Fibroblast of the conjunctiva (primary cell): ENCODE data around the gene POLR2L.

Experiments
- DNase-seq: peaks from one replicate; pipeline ENCODE4 v3.0.0-alpha.2; 2010; ENCODE audit warnings: low read depth

The POLR2L gene

DNA sequence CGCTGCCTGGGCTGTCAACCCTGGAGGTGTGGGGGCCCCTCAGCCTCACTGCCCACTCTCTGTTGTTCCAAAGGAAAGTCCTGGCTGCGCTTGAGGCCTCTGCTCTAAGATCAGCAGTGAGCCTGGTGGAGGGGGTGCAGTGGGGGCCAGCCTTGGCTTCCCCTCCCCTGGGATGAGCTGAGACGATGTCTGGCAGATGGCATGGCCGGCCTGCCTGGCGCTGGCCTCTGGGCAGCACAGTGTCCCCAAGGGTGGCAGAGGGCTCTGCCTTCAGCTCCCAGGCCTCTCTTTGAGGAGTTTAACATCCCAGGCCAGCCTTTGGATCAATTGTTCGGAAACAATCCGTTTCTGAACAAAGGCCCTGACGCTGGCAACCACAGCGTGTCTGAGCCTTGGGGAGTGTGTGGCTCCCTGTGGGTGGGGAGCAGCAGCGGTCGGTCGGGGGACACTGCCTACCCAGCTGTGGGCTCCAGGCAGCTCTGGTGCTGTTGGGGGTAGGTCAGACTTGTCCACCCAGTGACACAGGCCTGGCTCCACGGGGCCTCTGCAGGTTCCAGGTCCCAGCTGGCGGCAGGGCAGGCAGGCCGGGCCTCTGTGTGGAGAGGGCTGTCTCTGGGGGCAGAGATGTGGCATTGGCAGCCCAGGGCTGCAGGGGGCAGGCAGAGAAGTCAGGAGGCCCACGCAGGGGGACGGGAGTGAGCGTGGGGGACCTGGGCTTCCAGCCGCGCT lies 12.4 kb upstream of the POLR2L start:
- DNase-seq: no peak

DNA sequence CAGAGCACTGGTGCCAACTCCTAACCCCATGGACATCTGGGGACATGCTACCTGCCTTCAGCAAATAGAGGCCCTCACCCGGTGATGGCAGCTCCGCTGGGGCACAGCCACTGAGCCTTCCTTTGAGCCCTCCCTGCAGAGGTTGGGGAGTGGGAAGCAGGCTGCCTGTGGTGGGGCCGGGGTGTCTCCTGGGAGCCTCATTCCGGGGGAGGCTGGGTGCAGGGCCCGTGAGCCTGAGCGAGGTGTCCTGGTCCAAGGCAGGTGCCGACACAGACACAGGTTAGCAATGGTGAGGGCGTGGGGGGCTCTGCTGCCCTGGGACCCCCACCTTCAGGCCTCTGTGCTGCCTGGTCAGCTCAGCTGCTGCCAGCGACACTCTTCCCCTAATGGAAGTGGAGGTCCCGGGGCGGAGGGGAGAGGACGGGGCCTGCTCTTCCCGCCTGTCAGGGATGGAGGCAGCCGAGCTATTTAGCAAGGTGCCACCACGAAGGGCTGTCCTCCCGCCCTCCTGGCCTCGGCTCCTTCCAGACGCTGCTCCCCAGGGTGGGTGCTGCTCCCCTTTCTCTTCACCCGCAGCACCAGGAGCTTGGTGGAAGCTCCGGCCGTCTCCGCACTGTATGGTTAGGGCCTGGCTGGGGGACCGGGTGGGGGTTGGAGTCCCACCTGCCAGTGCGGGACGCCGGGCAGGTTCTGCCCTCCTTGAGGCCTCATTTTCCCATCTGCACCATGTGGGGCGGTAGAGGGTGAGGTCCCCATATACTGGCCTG lies 11.5 kb upstream of the POLR2L start:
- no peak for DNase-seq

DNA sequence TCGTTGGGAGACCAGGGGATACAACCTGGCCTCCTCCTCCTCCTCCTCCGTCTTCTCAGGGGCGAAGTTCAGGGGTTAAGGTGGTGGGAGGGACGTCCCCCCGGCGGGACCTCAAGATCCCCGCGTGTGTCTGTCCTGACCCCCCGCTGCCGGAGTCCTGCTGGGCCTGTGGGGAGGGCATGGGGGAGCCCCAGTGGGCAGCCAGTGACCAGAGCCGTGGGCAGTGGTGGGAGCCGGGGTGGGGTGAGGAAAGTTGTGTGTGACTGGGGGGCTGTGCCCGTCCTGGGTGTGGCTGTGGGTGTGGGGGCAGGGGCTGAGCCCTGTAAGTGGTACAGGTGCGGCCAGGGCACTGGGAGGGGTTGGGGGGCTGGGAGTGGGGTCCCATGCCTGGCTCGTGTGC lies 10.4 kb upstream of the POLR2L start:
- DNase-seq: no peak

DNA sequence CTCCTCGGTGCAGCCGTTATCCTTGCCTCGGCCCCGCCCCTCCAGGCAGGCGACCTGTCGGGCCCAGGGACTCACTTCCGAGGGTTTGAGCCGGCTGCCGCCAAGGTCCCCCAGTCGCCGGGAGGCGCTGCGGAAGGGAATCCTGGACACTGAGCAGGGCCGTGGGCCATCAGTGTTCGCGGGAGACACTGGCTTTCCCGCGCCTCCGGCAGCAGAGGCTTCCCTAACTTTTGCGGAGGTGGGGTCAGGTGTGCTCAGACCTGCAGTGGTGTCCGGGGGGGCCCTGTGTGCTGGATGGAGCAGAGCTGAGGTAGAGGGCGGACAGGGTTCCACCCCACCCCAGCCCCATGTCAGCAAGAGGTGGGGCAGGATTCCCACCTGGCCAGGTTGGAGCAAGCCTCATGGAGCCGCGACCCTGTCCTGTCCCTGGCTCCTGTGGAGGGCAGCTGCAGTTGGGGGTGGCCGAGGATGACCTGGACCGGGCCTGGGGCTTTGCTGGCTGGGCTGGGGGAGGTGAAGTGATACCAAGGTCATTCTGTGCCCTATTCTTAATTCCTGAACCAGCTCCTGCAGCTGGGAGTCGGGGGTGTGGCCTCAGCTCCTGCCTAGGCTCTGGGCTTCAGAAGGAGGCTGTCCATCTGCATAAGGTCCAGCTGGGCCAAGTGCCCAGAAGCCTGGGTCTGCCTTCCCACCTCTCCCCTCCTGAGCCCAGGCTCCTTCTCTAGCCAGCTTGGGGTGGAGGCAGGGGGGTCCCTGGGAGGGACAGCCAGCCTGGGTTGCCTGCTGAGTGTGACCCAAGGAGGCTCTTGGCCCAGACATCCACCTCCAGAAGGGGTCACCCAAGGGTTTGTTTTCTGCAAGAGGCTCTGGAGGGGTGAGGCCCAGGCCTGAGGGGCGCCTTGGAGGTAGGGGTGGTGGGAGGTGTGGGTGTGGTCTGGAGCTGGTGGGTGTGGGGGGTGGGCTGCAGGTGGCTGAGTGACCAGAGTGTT lies 8.7 kb upstream of the POLR2L start:
- DNase-seq: no peak

DNA sequence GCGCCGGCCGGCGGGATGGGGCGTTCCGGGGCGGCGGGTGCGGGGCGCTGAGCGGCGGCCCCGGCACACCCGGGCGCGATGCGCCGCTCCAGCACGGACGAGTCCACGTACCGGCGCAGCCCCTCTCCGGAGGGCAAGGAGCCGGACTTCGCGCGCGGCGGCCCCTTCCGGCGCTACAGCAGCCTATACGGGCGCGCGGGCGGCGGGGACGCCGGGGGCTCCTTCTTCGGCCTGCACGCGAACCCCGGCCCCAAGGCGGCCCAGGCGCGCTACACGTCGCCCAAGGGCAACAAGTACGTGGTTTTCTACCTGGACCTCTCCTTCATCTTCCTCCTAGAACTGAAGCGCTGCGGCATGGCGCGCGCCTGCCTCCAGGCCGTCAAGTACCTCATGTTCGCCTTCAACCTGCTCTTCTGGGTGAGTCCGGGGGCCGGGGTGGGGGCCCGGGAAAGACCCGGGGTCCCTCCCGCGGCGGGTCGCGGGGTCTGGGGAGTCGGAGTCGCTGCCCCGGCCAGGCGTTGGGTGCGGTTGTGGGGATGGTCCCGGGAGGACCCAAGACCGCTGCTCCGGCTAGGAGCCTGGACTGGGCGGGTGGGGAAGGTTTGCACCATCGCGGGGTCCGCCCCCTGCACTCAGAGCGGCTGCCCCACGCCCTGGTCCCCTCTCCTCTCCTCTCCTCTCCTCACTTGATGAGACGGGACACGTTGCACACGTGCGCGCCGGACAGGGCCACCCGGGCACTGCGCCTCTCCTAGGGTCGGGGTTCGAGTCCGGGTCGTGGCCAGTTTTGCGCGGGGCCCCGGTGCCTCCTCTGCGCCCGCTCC lies 7.8 kb upstream of the POLR2L start:
- DNase-seq: no peak

DNA sequence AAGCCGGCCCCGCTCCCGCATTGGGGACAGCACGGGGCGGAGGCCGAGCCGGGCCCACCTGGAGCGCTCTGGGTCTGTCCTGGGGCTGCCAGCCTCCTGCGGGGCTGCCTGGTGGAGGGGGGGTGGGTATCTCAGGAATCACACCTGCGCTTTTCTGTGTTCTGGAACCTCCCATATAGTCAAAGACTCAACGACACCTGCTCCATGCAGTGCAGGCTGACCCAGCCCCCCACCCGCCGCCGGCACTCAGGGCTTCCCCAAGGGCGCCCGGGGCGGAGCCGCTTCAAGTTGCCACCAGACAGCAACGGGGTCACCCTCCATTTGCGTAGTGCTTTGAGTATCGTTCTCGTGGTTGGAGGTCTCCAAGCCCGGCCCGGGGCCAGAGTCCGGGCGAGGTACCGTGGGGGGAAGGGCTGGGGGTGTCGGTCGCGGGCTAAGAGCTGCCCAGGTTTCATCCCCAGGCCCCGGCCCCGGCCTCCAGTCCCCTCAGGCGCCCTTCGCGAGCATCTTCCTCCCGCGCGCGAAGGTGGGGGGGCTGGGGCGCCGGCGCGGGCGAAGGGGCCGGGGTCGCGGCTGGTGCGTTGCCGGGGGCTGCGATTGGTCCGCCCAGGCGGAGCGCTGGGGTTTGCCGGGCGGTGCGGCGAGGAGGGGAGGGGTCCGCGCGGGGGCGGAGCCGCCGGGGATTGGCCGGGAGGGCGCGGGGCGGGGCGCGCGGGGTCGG lies 6.9 kb upstream of the POLR2L start:
- no peak for DNase-seq

DNA sequence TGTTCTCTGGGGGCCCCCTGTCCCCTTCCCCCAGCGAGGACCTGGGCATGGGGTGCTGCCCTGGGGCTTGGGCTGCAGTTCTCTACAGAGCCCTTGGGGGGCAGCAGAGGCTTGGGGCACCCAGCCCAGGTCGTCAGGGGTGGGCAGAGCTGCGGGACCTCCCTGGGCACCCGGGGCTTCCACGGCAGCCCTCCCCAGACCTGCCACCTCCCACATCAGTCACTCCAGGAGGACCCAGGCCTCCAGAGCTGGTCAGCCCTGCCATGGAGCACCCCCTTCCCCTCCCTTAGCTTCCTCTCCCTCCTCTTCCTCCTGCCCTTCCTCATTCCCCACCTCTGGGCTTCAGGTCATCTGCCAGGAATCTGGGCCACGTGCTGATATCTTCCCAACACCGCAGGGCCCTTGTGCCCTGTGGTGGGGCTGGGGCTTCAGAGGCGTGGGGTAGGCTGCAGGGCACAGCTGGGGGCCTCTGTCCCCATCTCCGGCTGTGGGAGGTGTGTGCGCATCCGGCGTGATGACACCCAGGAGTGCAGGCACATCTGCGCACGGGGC lies 6.1 kb upstream of the POLR2L start:
- no peak for DNase-seq

DNA sequence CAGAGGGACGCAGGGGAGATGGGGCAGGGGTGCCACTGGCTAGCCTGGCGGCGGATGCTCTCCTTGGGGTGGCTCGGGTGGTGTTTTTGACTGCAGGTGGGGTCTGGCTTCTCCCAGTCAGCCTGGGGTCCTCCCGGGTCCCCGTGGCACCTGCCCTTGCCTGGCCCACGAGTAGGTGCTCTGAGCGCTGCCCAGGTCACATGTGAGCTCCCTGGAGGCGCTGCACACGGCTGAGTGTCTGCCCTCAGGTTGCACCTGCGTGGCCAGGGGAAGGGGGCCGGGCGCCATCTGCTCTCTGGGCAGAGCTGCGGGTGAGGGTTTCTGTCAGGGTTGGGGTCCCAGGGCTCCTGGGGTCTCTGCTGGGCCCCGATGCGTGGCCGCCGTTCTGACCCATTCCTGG lies 5.5 kb upstream of the POLR2L start:
- no peak for DNase-seq

DNA sequence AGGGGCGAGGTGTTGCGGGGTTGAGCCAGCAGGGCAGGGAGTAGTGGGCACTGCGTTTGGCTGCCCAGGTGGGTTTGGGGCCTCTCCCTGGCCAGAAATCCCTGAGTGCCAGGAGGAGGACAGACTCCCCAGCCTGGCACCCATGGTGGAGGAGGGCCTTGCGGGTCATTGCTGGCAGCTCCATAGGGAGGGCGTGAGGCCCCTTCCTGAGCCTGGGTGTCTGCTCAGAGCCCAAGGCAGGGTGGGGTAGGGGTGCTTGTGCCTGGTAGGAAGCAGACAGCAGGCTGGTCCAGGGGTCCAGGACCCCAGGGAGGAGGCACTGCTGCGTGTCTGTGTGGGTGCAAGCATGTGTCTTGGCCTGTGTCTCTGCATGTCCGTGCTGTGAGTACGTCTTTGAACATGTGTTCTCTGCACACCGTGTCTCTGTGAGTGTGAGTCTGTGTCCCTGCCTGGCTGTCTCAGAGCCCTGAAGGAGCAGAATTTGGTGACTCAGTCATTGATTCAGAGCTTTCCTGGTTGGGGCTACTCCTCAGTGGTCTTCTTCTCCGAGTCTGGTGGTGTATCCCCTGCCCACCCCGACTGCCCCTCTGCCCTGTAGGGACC lies 4.3 kb upstream of the POLR2L start:
- DNase-seq: no peak

DNA sequence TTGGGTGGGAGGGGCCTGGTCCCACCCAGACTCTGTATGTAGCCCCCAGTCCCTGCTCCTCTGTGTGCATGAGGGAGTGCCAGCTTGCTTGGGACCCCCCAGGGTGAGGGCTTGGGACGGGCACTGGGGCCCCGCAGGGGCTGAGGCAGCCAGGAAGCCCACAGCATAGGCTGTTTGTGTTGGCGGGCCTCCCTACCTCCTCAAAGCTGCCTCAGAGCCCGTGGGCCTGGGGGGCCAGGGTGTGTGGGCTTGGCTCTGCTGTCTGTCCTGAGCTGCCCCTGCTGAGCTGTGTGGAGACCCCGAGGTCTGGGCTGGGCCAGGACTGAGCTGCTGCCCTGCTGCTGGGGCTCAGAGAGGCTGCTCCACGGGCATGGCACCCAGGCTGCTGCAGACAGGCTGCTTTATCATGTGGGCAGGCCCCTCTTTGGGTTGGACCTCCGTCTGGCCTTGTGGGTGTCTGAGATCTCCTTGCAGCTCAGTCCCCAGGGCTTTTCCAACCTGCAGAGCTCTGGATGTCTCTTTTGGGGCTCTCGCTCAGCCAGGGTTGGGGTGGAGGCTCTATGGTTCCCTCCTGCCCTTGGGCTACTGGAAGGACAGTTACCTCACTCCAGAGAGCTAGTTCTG lies 3.7 kb upstream of the POLR2L start:
- peak; percentile 56 for DNase-seq

DNA sequence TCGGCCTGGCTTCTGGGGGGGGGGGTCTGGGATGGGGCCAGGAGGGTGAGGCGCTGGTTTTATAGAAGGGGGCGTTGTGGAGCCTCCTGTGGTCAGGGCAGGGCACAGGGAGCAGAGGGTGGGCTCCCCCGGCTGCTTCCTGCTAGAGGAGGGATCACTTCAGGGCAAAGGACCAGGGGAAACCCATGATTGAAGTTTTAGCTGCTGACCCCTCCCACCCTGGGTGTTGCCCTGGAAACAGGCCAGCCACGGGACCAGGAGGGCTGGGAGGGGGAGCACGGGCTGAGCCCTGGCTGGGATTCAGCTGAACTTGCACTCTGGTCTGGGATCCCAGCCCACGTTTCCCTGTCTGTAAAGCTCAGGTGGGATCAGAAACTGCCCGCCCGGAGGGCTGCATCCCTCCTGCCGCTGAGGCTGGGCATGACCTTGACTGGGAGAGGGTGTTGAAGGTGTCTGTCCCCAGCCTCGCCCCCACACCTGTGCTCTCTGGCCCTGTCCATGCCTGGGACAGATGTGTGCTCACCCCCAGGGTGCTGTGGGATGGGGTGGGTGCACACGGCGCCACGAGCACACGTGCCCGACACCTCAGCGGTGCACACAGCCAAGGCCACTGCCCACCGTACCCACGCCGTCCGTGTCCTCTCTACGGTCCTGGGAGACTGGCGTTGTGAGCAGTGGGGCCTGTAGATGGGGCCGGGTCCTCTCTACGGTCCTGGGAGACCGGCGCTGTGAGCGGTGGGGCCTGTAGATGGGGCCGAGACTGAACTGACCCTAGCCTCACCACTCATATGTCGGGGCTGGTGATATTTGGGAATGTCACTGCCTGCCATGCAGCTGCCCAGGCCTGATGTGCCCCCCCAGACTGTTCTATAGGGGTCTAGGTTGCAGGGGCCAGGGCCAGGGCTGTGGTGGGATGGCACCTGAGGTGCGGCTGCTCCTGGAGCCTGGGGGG lies 2.6 kb upstream of the POLR2L start:
- DNase-seq: peak; percentile 98

DNA sequence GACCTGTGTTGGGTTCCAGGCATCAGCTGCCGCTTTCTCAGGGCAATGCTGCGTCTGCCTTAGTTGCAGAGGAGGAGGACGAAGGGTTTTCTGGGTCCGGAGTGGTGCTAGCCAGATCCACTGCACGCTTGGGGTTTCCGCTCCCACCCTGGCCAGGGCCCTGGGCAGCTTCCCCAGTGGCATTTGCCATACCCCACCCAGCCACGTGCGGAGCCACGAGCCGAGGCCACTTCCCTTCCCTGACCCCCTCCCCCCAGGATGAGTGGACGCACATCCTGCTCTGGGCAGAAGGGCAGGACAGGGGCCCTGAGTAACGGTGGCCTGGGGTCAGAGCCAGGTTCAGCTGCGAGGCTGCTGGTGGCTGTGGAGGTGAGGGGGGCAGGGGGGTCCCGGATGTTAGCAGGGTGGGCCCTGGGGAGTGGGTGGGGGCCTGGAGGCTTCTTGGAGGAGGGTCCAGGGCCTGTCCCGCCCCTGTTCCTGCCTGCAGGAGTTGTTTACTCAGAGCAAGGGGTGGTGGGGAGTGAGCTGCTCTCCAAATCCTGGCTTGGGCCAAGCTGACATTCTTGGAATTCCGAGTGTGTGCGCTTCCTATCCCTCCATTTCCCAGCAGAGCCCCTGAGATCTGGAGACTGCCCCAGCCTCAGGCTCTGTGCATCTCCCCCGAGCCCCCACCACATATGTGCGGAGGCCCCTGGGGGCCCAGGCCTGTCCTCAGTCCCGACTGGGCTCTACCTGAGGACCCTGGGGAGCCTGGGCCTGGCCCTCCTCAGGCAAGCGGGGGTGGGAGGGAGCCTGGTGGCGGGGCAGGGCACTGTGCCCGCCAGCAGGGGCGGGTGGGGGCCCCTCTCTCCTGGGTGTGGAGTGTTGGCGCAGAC lies 1.7 kb upstream of the POLR2L start:
- peak; percentile 97 for DNase-seq

DNA sequence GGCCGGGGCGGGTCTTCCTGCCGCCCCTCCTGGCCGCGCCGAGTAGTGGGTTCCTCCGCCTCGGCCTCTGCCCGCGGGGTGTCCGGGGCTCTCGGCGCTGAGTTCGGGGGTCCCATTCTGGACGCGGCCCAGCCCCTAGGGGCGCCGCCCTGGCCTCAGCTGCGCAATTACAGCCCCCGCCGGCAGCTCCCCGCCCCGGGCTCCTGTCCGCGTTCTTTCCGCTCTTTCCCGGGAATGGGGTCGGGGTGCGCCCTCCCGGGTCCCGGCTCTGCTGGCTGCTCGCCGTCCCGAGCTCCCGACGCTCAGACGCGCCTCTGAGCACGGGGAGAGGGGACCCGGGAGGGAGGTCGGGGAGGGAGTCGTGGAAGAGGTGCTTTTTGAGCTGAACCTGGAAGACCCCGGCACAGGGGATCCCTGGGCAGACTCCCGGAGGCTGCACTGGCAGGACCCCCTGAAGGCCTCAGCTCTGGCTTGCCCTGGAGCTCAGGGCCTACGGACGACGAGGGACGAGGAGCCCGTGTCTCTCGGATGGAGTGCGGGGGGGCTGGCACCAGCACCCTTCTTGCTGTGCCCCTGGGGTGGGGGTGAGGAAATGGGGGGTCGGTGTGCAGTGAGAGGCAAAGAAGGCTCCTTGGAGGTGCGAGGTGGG lies 881 bp upstream of the POLR2L start:
- no peak for DNase-seq

DNA sequence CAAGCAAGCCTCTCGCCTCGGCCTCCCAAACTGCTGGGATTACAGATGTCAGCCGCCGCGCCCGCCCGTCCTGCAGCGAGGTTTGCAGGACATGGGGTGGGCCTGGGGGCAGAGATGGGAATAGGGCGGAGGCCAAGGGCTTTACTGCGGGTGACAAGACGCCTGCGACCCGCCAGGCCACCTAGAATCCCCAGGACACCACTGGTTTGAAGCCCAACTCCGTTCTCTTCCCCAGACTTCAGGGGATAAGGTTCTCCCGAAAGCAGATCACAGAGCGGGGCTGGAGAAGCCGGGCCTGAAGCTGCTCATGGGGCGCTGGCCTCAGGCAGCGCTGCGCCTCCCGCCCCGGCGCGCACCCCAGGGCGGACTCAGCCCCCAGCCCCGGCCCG lies 354 bp downstream of the POLR2L start:
- no peak for DNase-seq

DNA sequence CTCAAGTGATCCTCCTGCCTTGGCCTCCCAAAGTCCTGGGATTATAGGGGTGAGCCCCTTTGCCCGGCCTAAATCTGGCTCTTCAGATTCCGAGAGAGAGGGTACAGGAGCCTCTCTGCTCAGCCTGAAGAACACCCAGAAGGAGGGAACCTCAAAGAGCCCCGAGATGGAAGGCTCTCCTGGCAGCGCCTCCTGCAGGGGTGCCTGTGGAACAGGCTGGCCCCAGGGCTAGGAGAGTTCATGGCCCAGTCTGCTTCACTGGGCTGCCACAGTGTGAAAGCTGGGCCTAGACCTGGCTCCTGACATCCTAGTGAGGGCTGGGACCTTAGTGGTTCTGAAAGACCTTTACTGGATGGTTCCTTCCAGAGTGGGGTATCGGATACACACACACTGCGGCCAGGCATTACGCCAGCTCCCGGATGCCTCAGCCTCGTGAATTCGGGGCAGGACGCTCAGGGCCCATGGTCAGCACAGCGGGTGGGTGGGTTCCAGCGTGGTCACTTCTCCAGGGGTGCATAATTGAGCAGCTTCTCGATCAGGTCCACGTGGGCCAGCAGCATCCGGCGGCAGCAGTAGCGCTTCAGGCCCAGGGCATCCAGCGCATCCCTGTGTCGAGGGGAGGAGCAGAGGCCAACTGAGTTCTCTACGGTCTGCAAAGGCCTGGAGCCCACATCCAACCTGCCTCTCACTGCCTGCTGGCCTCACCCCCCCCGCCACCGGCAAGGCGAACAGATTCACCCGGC lies 2.3 kb downstream of the POLR2L start:
- DNase-seq: no peak

DNA sequence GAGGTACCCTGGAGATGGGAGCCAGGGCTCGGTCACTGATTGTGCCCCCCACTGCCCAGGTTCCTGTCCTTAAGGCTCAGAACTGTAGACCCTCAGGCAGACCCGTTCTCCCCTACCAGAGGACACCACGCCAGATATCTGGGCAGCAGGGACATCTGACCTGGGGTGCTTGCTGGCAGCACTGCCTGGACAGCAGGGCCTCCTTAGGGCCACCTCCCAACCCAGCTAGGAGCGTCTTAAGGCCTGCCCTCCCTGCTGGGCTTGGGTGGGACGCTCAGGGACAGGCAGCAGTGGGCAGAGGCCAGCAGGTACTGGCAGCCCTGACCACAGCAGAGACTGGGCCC lies 3.1 kb downstream of the POLR2L start:
- no peak for DNase-seq
